HG02870 (cell line): ENCODE data around the gene PIM3.

ENCODE experiments used
- ATAC-seq: cut with Tn5 transposase; IDR thresholded peaks from one replicate; pipeline ENCODE4 v1.9.1; 2021; ENCODE audit warnings: mild to moderate bottlenecking, moderate library complexity; ENCODE audit not compliant: unreplicated experiment

The PIM3 gene

GRCh38 chr22:49966041-49966773 lies 5.6 kb downstream of the PIM3 start:
- no peak for ATAC-seq

DNA sequence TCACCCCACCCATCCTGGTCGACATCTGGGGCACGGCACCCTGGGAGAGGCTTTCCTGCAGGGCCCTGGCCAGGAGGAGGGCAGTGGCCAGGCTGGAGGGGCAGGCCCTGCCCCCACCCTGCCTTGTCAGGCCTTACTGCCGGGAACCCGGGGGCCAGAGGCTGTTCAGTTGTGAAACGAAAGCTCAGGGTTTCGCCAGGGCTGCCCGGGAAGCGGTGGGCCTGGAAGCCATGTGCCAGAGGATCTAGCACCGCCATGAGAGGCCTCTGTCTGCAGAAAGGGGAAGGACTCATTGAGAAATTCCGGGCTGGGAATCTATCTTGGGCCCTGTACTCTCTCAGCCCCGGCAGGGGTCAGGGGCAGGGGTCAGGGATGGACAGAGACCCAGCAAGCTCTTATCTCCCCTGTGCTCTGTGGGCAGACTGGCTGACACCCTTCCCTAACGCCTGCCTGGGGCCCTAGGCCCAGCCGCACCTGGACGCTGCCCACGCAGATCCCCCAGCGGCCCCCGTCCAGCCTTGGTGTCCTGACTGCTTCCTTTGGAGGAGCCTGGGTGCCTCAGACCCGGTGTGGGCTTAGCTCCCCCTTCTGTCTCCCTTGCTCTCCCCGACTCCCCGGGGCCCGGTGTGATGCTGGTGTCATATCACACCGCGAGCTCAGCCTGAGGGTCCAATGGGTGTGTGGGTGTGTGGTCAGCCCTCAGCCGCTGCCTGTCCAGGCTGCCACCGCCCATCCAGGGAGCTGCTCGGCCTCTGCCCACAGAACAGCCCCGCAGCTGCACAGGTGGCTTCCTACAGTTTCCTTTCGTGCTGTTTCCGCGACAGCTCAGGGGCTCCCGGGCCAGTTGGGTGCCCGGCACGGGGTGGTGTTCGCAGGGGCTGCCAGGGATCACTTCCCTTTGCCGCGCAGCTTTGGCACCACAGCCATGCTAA lies 6.5 kb downstream of the PIM3 start:
- ATAC-seq = no peak

DNA sequence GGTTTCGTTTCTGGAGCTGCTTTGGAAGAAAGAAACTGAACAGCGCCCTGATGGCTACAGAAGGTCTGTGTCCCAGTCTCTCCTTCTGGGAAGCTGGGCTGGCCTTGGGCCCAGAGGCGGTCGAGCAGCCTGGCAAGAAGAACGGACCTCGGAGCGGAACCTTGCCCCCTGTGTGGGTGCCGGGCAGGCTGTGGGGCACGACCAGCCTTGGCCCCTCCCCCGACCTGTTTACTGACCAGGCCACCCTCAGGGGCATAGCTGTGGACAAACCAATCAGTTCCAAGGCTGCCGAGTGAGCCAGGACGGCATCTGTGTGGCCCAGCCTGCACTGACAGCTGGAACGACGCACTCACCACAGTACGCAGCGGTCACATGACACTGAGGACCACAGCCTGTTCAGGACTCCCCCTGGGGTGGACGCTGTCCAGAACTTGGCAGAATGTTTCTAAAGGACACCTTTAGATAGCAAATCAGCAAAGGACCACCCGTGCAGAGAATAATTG lies 7.2 kb downstream of the PIM3 start:
- no peak for ATAC-seq

GRCh38 chr22:49968313-49968830 lies 7.8 kb downstream of the PIM3 start:
- ATAC-seq = no peak

DNA sequence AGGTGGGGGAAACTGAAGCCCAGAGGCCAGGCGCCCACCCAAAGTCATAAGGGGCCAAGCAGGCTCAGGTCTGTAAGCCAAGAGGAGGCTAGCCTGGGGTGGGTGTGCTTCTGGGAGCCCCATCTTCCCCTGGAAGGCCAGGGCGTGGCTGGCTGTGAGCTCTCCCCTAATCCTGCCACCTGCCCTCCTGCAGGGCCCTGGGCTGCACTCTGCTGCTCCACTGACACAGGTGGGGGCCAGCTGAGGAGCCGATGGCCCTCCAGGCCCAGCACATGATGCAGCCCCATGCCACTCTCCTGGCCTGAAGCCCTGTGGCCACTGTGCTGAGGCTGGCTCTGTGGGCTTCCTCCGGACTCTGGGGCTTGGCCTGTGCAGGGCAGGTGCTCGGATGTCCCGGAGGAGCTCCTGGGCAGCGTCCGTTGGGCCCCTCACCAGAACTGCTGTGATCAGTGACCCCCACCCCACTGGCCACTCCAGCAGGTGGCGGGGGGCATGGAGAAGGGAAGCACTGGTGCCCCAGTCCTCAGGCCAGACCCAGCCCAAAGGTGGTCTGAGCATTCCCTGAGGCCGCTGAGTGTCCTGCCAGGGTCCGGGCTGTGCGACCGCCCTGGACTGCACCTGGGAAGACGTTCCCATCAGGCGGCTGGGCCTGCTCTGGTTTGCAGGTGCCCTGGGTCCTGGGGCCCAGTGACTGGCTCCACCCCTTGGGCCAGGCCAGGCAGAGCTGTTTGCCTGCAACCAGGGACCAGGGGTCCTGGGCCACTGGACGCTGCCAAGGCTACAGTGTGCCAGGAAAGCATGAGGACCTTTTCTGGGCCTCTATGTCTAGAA lies 8.5 kb downstream of the PIM3 start:
- ATAC-seq = no peak

DNA sequence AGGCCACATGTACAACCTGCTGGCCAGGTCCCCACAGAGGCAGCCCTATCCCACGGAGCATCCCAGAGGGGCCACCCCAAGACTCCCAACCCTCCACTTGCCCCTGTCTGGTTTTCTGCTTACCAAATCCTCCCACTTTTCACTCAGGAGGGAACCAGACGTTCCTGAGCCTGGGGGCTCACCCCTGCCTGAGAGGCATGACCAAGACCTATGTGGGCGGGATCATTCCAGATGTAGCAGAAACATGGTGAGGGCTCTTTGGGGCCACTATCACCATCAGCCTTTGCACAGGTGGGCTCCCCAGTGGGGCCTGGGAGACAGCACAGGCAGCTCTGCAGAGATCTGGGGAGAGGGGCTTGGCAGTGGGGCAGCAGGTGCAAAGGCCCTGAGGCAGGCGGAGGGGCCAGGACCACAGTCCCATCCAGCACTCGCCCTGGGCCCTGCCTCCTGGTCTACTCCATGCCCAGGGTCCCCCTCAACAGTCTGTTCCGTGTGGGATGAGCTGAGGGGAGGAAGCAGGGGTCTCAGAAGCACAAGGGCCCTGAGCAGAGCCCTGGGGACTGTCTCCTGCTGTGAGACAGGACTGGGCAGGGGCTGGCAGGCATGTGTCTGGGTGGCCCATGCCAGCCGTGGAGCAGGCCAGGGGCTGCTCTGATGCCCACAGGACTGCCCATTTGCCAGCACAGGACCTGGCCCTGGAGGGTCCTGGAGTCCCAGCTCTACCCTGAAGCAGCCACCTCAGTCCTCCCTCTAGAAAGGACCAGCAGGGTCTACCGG lies 9.4 kb downstream of the PIM3 start:
- no peak for ATAC-seq

- ATAC-seq = peak; percentile 70
Measured at GRCh38 chr22:49970528-49971231, 10.1 kb downstream of the PIM3 start.

- ATAC-seq = peak; percentile 14
Measured at GRCh38 chr22:49971232-49972162, 10.9 kb downstream of the PIM3 start.

- no peak for ATAC-seq
Measured at GRCh38 chr22:49972163-49973017, 11.8 kb downstream of the PIM3 start.

DNA sequence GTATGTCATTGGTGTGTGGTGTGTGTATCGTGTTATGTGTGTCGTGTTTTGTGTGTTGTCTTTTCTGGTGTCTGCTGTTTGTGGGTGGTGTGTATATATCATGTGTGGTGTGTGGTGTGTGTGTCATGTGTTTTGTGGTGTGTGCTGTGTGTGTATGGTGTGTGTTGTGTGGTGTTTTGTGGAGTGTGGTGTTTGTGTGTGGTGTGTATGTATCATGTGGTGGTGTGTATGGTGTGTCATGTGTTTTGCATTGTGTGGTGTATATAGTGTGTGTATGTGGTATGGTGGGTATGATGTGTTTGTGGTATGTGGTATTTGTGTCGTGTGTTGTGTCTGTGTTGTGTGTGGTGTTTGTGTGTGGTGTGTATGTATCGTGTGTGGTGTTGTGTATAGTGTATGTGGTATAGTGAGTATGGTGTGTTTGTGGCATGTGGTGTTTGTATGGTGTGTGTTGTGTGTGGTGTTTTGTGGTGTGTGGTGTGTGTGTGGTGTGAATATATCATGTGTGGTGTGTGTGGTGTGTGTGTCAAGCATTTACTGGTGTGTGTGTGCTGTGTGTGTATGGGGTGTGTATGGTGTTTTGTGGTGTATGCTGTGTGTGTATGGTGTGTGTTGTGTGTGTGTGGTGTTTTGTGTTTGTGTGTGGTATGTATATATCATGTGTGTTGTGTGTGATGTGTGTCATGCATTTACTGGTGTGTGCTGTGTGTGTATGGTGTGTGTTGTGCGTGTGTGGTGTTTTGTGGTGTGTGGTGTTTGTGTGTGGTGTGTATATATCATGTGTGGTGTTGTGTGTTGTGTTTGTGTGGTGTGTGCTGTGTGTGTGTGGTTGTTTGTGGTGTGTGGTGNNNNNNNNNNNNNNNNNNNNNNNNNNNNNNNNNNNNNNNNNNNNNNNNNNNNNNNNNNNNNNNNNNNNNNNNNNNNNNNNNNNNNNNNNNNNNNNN lies 12.7 kb downstream of the PIM3 start:
- ATAC-seq = no peak

DNA sequence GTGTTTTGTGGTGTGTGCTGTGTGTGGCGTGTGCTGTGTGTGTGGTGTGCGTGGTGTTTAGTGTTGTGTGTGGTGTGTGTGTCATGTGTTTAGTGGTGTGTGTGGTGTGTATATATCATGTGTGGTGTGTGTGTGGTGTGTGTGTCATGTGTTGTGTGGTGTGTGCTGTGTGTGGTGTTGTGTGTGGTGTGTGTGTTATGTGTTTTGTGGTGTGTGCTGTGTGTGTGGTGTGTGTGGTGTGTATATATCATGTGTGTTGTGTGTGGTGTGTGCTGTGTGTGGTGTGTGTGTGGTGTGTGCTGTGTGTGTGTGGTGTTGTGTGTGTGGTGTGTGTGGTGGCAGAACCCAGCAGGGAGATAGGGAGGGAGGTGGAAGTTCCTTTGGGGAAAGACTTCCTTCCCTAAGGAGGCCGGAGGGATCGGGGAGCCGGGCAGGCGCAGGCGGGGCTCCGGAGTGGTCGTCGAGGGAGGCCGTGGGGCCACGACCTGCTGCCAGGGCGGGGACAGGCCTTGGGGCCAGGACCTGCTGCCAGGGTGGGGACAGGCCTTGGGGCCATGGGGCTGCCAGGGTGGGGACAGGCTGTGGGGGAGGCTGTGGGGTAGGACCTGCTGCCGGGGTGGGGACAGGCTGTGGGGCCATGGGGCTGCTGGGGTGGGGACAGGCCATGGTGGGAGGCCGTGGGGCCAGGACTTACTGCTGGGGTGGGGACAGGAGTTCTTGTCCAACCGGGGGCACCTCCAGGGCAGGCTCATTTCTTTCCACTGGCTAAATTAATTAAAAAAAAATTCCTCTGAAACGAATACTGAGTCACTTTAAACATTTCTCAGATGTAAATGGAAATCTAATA lies 15.2 kb downstream of the PIM3 start:
- ATAC-seq = no peak

DNA sequence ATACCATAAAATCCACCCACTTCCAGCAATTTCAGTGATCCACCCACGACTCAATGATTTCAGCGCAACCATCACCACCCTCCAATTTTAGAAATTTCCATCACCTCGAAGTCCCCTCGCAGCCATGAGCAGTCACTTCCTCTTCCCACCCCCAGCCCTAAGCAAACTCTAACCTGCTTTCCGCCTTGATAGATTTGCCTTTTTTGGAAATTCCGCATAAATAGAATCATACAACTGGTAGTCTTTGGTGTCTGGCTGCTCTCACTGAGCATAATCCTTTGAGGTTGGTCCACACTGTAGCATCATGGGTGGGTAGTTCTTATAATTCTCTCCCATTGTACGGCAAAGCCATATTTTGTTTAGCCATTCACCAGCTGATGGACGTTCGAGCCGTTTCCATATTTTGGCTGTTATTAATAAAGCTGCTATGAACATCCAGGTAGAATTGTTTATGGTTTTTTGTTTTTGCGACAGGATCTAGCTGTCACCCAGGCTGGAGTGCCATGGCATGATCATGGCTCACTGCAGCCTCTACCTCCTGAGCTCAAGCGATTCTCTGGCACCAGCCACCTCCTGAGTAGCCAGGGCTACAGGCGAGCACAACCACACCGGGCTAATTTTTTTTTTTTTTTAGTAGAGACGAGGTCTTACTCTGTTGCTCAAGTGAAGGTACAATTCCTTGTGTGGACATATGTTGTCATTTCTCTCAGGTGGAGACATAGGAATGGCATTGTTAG lies 16.0 kb downstream of the PIM3 start:
- no peak for ATAC-seq

DNA sequence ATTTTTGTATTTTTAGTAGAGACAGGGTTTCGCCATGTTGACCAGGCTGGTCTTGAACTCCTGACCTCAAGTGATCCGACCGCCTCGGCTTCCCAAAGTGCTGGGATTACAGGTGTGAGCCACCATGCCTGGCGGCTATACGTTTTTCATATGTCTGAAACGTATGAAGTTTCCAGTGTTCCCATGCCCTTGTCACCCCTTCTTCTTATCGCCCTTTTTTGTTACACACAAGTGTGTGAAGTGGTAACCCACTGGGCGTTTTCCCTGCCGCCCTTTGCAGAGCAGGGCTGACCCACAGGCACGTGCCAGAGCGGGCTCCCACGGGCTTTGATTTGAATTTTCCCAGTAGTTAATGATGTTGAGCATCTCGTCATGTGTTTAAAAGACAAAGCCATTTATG lies 17.0 kb downstream of the PIM3 start:
- ATAC-seq = no peak

GRCh38 chr22:49979587-49980264 lies 19.2 kb downstream of the PIM3 start:
- ATAC-seq = no peak
